Omental fat pad (tissue), 4 donors: Measurements from ENCODE around the gene TSPAN10. TPM values are rescaled to one million over a fixed set of nuclear protein-coding genes. Genes with fewer than 3 reads are reported as not detected.

Experiments used
- ATAC-seq: fragments of 150-250 bp; one replicate; pipeline ENCODE4 v1.9.1; 2016; ENCODE audit warnings: mild to moderate bottlenecking, moderate library complexity; ENCODE audit not compliant: low FRiP score
- DNase-seq: peaks from one replicate; pipeline ENCODE4 v3.0.0-alpha.2; 2019; ENCODE audit warnings: low spot score
- total RNA-seq, 4 donors: library from RNA; depleted of rRNA; stranded (reverse); fragments of >200 nt; gene quantifications; one replicate each; pipeline ENCODE4 v1.1.0, GENCODE V29; 2016
- TF ChIP-seq, protein P1 (sequence below), 3 donors: fragments of 450-650 bp; IDR thresholded peaks; one replicate each; pipeline ENCODE4 v1.5.1; 2016 to 2017; ENCODE audit warnings: antibody characterized with exemption in 3 of 3, mild to moderate bottlenecking in 3 of 3, moderate library complexity in 2 of 3

Gene TSPAN10
- total RNA-seq, 4 donors from 2014 or later: 0.47 to 1.0 (median 0.48) TPM; not detected in 1

- no peak for ATAC-seq
- no peak for DNase-seq
- TF ChIP-seq, protein P1, sequence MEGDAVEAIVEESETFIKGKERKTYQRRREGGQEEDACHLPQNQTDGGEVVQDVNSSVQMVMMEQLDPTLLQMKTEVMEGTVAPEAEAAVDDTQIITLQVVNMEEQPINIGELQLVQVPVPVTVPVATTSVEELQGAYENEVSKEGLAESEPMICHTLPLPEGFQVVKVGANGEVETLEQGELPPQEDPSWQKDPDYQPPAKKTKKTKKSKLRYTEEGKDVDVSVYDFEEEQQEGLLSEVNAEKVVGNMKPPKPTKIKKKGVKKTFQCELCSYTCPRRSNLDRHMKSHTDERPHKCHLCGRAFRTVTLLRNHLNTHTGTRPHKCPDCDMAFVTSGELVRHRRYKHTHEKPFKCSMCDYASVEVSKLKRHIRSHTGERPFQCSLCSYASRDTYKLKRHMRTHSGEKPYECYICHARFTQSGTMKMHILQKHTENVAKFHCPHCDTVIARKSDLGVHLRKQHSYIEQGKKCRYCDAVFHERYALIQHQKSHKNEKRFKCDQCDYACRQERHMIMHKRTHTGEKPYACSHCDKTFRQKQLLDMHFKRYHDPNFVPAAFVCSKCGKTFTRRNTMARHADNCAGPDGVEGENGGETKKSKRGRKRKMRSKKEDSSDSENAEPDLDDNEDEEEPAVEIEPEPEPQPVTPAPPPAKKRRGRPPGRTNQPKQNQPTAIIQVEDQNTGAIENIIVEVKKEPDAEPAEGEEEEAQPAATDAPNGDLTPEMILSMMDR (IDR thresholded peaks at IDR 0.05): no peak
Observed at GRCh38 chr17:81651692-81652091, 14.7 kb downstream of the TSPAN10 start.

DNA sequence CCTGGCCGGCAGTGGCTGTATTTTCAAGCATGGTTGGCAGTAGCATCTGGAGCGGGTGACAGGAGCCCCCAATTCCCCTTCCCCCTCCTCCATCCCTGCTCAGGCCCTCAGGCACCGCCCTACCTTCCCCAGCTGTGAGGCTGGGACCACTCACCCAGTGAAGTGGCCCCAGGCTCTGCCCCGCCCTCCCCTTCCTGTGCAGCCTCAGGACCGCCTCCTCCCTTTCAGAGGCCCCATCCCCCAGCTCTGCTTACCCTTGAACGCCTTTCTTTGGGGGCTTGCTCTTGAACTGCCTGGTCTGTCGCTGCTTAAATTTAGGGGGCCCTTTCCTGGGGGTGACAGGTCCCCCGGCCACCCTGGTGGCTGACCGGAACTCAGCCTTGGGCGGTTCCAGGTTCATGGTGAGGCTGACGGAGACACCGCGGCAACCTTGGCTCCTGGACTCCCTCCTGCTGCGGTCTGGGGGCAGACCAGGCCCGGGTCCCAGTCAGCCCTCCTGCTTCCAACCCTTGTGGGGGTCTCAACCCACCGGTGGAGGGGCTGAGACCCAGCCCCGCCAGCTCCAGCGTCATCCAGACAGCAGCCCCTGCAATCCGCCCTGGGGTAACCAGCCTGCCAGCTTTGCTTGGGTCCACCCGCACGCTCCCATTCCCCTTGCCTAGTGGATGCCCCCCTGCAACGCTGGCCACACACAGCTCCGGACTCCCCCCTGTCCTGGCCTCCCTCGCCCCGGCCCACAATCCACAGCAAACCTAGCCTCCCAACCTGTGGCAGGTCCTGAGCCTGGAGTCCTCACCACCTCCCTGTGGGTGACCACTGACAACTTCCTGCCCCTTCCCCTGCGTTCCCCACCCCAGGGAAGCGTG lies 16.1 kb downstream of the TSPAN10 start:
- TF ChIP-seq, protein P1 (IDR thresholded peaks at IDR 0.05): no peak
- no peak for ATAC-seq
- no peak for DNase-seq

GRCh38 chr17:81655378-81656117 lies 18.6 kb downstream of the TSPAN10 start:
- no peak for DNase-seq
- TF ChIP-seq, protein P1 (IDR thresholded peaks at IDR 0.05): no peak
- peak; percentile 35 for ATAC-seq

- TF ChIP-seq, protein P1 (IDR thresholded peaks at IDR 0.05): no peak
- ATAC-seq (no peak), DNase-seq (no peak)
Observed at GRCh38 chr17:81656118-81656743, 19.2 kb downstream of the TSPAN10 start, which contains the start of gene PDE6G. Gene PDE6G (minus strand): TSS chr17:81656542. CDS start chr17:81653305, 3,237 bp downstream.

- ATAC-seq: no peak
- TF ChIP-seq, protein P1 (IDR thresholded peaks at IDR 0.05): no peak
- no peak for DNase-seq
Observed at GRCh38 chr17:81656835-81657234, 19.8 kb downstream of the TSPAN10 start.

DNA sequence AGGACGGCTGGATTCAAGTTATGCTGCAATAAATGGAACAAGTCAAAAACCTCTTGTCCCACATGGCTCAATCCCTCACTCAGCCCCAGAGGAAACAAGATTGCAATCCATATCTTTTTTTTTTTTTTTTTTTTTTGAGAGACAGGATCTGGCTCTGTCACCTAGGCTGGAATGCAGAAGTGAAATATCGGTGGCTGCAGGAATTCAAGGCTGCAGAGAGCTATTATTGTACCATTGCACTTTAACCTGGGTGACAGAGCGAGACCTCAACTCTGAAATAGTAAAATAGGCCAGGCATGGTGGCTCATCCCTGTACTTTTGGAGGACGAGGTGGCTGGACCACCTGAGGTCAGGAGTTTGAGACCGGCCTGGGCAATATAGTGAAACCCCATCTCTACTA lies 22.0 kb downstream of the TSPAN10 start:
- ATAC-seq (no peak), DNase-seq (no peak)
- TF ChIP-seq, protein P1 (IDR thresholded peaks at IDR 0.05): no peak
